GM23248 (cell line): ENCODE data around the gene EML4. TPM values are rescaled to one million over a fixed set of nuclear protein-coding genes. Genes with fewer than 3 reads are reported as not detected.

ENCODE experiments used
- DNase-seq: peaks from one replicate; pipeline ENCODE4 v3.0.0-alpha.2; 2015
- H2AFZ ChIP-seq: fragments of 200-600 bp; sonication (generic); 2 replicates; pipeline ENCODE4 v1.6.1; 2016; ENCODE audit warnings: antibody characterized with exemption
- H3F3A ChIP-seq: fragments of 200-600 bp; sonication (generic); 2 replicates; pipeline ENCODE4 v1.6.1; 2016; ENCODE audit warnings: mild to moderate bottlenecking, antibody characterized with exemption, mixed run types; ENCODE audit not compliant: insufficient read depth
- H3K27ac ChIP-seq: fragments of 200-600 bp; sonication (generic); 2 replicates; pipeline ENCODE4 v1.5.1; 2016; ENCODE audit warnings: mild to moderate bottlenecking
- H3K27me3 ChIP-seq: fragments of 200-600 bp; sonication (generic); replicated peaks from 2 replicates; pipeline ENCODE4 v1.6.1; 2016; ENCODE audit warnings: mild to moderate bottlenecking; ENCODE audit not compliant: insufficient read depth
- H3K36me3 ChIP-seq: fragments of 200-600 bp; sonication (generic); 2 replicates; pipeline ENCODE4 v1.6.1; 2016; ENCODE audit warnings: low read depth, mild to moderate bottlenecking
- H3K4me1 ChIP-seq: fragments of 200-600 bp; sonication (generic); 2 replicates; pipeline ENCODE4 v1.6.1; 2016; ENCODE audit warnings: mild to moderate bottlenecking; ENCODE audit not compliant: insufficient read depth
- H3K4me2 ChIP-seq: fragments of 200-600 bp; sonication (generic); one replicate; pipeline ENCODE4 v1.6.1; 2016; ENCODE audit warnings: mild to moderate bottlenecking; ENCODE audit not compliant: unreplicated experiment
- H3K4me3 ChIP-seq: fragments of 200-600 bp; sonication (generic); 2 replicates; pipeline ENCODE4 v1.5.1; 2016; ENCODE audit warnings: mild to moderate bottlenecking
- H3K79me2 ChIP-seq: fragments of 200-600 bp; sonication (generic); 2 replicates; pipeline ENCODE4 v1.6.1; 2016; ENCODE audit warnings: mild to moderate bottlenecking; ENCODE audit not compliant: insufficient read depth
- H3K9ac ChIP-seq: fragments of 200-600 bp; sonication (generic); 2 replicates; pipeline ENCODE4 v1.6.1; 2016; ENCODE audit warnings: mild to moderate bottlenecking
- H3K9me2 ChIP-seq: fragments of 200-600 bp; sonication (generic); 2 replicates; pipeline ENCODE4 v1.6.1; 2016; ENCODE audit warnings: mixed run types, mild to moderate bottlenecking, moderate library complexity; ENCODE audit not compliant: insufficient read depth
- H3K9me3 ChIP-seq: fragments of 200-600 bp; sonication (generic); one replicate; pipeline ENCODE4 v1.6.1; 2017; ENCODE audit warnings: low read depth
- H4K20me1 ChIP-seq: fragments of 200-600 bp; sonication (generic); 2 replicates; pipeline ENCODE4 v1.6.0; 2016; ENCODE audit not compliant: insufficient read depth
- EZH2 ChIP-seq: fragments of 200-600 bp; sonication (generic); IDR thresholded peaks from 2 replicates; pipeline ENCODE4 v1.6.1; 2018; ENCODE audit warnings: antibody characterized with exemption, mild to moderate bottlenecking; ENCODE audit not compliant: insufficient read depth, poor library complexity, severe bottlenecking
- EZH2phosphoT487 ChIP-seq: fragments of 200-600 bp; sonication (generic); IDR thresholded peaks from 2 replicates; pipeline ENCODE4 v1.6.1; 2018; ENCODE audit warnings: antibody characterized with exemption, moderate library complexity, mild to moderate bottlenecking, low read depth; ENCODE audit not compliant: insufficient read depth
- WGBS, 2 experiments: methylation state at CpG; one replicate each; pipeline ENCODE4 v1.1.6; 2015 to 2017; ENCODE audit warnings: low lambda C conversion rate in 2 of 2, low coverage in 1 of 2; ENCODE audit errors: missing lambda C conversion rate in 2 of 2; 5-methylcytosine and 5-hydroxymethylcytosine counted together
- in situ Hi-C: fragments of 300-500 bp; cut with MboI; formaldehyde crosslinking; loops from 2 replicates; pipeline ENCODE4 v1.15.0; 2020
- polyA plus RNA-seq: library from polyadenylated mRNA; unstranded; fragments of >200 nt; fragmentation: Nextera tagmentation; extraction: Ambion mirVana; gene quantifications from 2 replicates; pipeline ENCODE4 v1.2.1, GENCODE V29; 2016
- total RNA-seq: library from RNA; depleted of rRNA; stranded (reverse); fragments of >200 nt; shearing (Covaris generic); gene quantifications from 2 replicates; pipeline ENCODE4 v1.2.3, GENCODE V29; 2014

The EML4 gene
- total and polyA plus RNA-seq, 2 experiments from 2014 or later, result 19.3 to 21.7 TPM

DNA sequence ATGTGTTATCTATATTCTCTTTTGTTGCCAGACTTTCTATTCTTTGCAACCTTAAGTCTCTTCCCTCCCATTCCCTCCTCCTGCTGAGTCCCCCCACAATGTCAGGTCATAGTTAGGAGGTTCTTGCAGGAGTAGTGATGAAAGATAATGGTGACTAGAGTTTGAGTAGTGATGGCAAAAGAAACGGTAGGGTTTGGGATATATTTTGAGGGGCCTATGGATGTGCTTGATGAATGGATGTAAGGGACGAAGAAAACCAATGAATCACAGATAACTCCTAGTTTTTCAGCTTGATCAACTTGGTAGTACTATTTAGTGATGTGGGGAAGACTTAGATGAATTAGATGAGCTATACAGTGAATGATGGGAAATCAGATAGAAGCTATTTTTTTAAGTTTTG lies 21.0 kb downstream of the EML4 start:
- WGBS, 2 experiments, result 71 to 79% methylated on average over 2 of the region's 2 CpGs
- in situ Hi-C loops, result loop anchor here (10.0 kb wide), 1 partner anchor 95 kb away; no protein-coding TSS in a partner anchor
- H2AFZ ChIP-seq, result no peak overlapping the region
- H3K79me2 ChIP-seq, result peaks cover 92% of the 10 kb centered on the region
- H3K9ac ChIP-seq, result no peak overlapping the region
- H3K4me1 ChIP-seq, result peaks cover 33% of the 10 kb centered on the region
- DNase-seq, result no peak
- no peaks in the 10 kb centered on the region for H3K9me3 ChIP-seq
- H3K27ac ChIP-seq, result no peak overlapping the region
- no peaks in the 10 kb centered on the region for H3K36me3 ChIP-seq
- no peaks in the 10 kb centered on the region for H3K9me2 ChIP-seq
- H3K4me3 ChIP-seq, result no peak overlapping the region
- TF ChIP-seq EZH2phosphoT487, result no peak
- no peak overlapping the region for H3K4me2 ChIP-seq
- no peaks in the 10 kb centered on the region for H3F3A ChIP-seq
- no peaks in the 10 kb centered on the region; the same call in 1 of the 2 replicates for H4K20me1 ChIP-seq
- H3K27me3 ChIP-seq, result no peaks in the 10 kb centered on the region

DNA sequence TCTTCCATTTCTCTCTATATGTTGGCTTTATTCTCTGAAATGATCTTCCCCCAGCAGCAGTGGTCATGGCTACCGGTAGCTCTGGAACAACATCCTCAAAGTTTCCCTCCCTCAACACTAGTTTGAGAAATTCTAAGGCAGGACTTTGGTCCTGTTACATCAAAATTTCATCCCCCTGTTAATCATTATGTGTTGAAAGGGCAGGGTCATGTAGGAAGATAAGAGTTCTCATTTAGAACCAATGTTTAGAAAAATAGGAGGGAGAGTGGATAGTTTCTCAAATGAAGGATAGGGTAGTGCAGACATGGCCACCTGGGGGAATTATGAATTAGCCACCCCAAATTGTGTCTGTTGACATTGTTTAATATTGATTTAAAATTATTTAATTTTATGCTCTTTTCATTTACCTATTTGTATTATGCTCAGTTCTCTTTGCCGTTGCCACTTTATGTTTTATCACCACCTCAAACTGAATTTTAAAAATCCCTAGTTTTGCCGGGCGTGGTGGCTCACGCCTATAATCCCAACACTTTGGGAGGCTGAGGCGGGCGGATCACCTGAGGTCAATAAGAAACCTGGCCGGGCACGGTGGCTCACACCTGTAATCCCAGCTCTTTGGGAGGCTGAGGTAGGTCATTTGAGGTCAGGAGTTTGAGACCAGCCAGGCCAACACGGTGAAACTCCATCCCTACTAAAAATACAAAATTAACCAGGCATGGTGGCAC lies 22.3 kb downstream of the EML4 start:
- Histone ChIP-seq H3K79me2 (peaks cover 94% of the 10 kb centered on the region), H4K20me1 (no peaks in the 10 kb centered on the region; the same call in 1 of the 2 replicates), H3K36me3 (no peaks in the 10 kb centered on the region), H3K9me2 (no peaks in the 10 kb centered on the region), H3K4me2 (no peak overlapping the region), H2AFZ (no peak overlapping the region), H3K4me3 (no peak overlapping the region), H3K27ac (no peak overlapping the region), H3F3A (no peaks in the 10 kb centered on the region), H3K9me3 (no peaks in the 10 kb centered on the region), H3K9ac (no peak overlapping the region), H3K4me1 (peaks cover 32% of the 10 kb centered on the region), H3K27me3 (no peaks in the 10 kb centered on the region)
- DNase-seq, result no peak
- in situ Hi-C loops, result loop anchor here (10.0 kb wide), 1 partner anchor 97 kb away; no protein-coding TSS in a partner anchor
- WGBS, 2 experiments, result 87% methylated on average over 10 of the region's 10 CpGs
- TF ChIP-seq EZH2phosphoT487, result no peak
- no peak for TF ChIP-seq EZH2

DNA sequence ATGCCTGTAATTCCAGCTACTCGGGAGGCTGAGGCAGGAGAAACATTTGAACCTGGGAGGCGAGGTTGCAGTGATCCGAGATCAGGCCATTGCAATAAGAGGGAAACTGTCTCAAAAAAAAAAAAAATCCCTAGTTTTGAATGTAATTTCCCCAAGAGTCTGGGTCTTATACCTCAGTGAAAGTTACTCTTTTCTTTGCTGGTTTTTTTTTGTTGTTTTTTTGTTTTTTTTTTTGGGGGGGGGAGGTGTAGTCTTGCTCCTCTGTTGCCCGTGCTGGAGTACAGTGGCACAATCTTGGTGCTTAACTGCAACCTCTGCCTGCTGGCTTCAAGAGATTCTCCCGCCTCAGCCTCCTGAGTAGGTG lies 22.8 kb downstream of the EML4 start:
- Histone ChIP-seq H3K9ac (no peak overlapping the region), H3K4me2 (no peak overlapping the region), H3K4me3 (no peak overlapping the region), H2AFZ (no peak overlapping the region), H3K27ac (no peak overlapping the region), H3K9me2 (no peaks in the 10 kb centered on the region), H4K20me1 (no peaks in the 10 kb centered on the region; the same call in 1 of the 2 replicates), H3K9me3 (no peaks in the 10 kb centered on the region), H3F3A (no peaks in the 10 kb centered on the region), H3K4me1 (peaks cover 29% of the 10 kb centered on the region), H3K79me2 (peaks cover 94% of the 10 kb centered on the region), H3K27me3 (no peaks in the 10 kb centered on the region), H3K36me3 (no peaks in the 10 kb centered on the region)
- DNase-seq, result no peak
- TF ChIP-seq EZH2phosphoT487, result no peak
- no peak for TF ChIP-seq EZH2
- WGBS, 2 experiments, result 87 to 91% methylated on average over 5 of the region's 5 CpGs
- in situ Hi-C loops, result loop anchor here (10.0 kb wide), 1 partner anchor 97 kb away; no protein-coding TSS in a partner anchor

DNA sequence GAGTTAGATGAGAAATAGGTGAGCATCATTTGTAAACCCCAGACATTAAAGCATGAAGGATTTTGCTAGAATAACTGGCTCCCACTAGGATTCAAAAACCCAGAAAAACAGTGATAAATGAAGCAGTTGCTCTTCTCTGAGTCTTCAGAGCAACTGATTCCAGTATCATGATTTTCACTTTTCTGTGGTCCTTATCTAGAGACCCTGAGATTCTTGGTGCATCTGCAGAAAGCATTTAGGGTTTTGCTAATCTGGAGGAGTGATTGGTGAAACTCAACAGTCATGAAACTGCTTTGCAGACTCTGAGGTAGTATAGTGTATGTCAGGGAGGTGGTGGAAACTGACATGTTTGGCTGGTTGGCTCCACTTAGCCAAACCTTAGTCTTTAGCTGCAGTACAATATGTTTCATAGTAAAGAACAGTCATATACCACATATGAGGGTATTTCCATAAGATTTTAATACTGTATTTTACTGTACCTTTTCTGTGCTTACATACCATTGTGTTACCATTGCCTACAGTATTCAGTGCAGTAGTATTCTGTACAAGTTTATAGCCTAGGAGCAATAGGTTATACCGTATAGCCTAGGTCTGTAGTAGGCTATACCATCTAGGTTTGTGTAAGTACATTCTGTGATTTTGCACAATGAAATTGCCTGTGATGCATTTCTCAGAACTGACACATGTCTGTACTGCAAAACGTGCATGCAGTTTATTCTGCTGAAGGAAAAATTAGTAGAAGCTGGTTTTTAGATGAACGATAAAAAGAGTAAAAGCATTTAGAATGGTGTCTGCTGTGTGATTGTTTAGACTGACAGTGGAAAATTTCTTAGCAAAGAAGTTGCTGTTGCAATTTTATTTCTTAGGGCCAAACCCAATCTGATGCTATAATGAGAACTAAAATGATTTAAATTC lies 23.8 kb downstream of the EML4 start:
- Histone ChIP-seq H3K4me2 (peak overlapping the region; percentile 10), H3K27me3 (no peaks in the 10 kb centered on the region), H2AFZ (no peak overlapping the region), H3K9ac (no peak overlapping the region), H3K9me3 (no peaks in the 10 kb centered on the region), H3K4me3 (no peak overlapping the region), H3K9me2 (no peaks in the 10 kb centered on the region), H3K36me3 (no peaks in the 10 kb centered on the region), H3K27ac (no peak overlapping the region), H4K20me1 (no peaks in the 10 kb centered on the region; the same call in 1 of the 2 replicates), H3K4me1 (peaks cover 29% of the 10 kb centered on the region), H3F3A (no peaks in the 10 kb centered on the region), H3K79me2 (peaks cover 94% of the 10 kb centered on the region)
- no peak for DNase-seq
- WGBS, 2 experiments, result 51 to 53% methylated on average over 3 of the region's 3 CpGs
- in situ Hi-C loops, result loop anchor here (10.0 kb wide), 1 partner anchor 98 kb away; no protein-coding TSS in a partner anchor
- TF ChIP-seq EZH2phosphoT487 (no peak), EZH2 (no peak)
